GM12878 (cell line): Measurements from ENCODE around the gene UQCC2. TPM values are rescaled to one million over a fixed set of nuclear protein-coding genes. Genes with fewer than 3 reads are reported as not detected.
A peak's percentile ranks its signal among the peaks of the same experiment; 100 is the strongest.

Experiments
- ATAC-seq: fragments of 200-7000 bp; cut with Tn5 transposase; 3 replicates; pipeline ENCODE4 v1.9.1; 2020; ENCODE audit warnings: mild to moderate bottlenecking, moderate library complexity
- BruUV-seq: library from RNA; stranded (reverse); fragments of 400-500 nt; replicated peaks from 2 replicates; lab custom pipeline; 2021; lab: Mats Ljungman, UMichigan
- CTCF ChIA-PET: fragments of 300-600 bp; sonication (Branson Sonifier 250); formaldehyde crosslinking; extraction: SDS; loops from one replicate; lab custom pipeline; 2021; ENCODE audit warnings: inconsistent platforms; lab: Yijun Ruan, JAX
- POLR2A ChIA-PET: fragments of 350-600 bp; formaldehyde crosslinking; extraction: SDS; loops from one replicate; lab custom pipeline; 2021; ENCODE audit warnings: inconsistent platforms; lab: Charles Lee
- RAD21 ChIA-PET: fragments of 300-600 bp; sonication (Branson Sonifier 250); formaldehyde crosslinking; loops from one replicate; lab custom pipeline; 2023; ENCODE audit warnings: antibody characterized with exemption; ENCODE audit not compliant: unreplicated experiment; lab: Charles Lee
- SMC1A ChIA-PET: fragments of 300-600 bp; sonication (Branson Sonifier 250); formaldehyde crosslinking; loops from one replicate; lab custom pipeline; 2023; ENCODE audit not compliant: unreplicated experiment, uncharacterized antibody; lab: Charles Lee
- DNase-seq: peaks from one replicate; pipeline ENCODE4 v3.0.0-alpha.2; 2011; ENCODE audit warnings: low read depth, low spot score
- FAIRE-seq: peaks from 3 replicates; lab custom pipeline; 2011; peaks lifted over from hg19 to GRCh38; lab: Jason Lieb, UNC
- H2AFZ ChIP-seq: 2 replicates; pipeline ENCODE4 v1.6.0; 2011; ENCODE audit warnings: low read depth, low read length, control low read depth; ENCODE audit not compliant: control insufficient read depth
- H3K27ac ChIP-seq: 2 replicates; pipeline ENCODE4 v1.5.1; 2011; ENCODE audit warnings: control low read depth; ENCODE audit not compliant: control insufficient read depth, insufficient read depth
- H3K27me3 ChIP-seq, 2 experiments: replicated peaks in 1 of 2; 2 replicates each; pipeline versions ENCODE4 v1.6.0 to v1.6.1; 2011; ENCODE audit warnings: low read length in 1 of 2; ENCODE audit not compliant: control insufficient read depth in 2 of 2, insufficient read depth in 2 of 2
- H3K36me3 ChIP-seq, 2 experiments: 2 replicates each; pipeline ENCODE4 v1.5.1; 2011; ENCODE audit warnings: low read length in 1 of 2; ENCODE audit not compliant: control insufficient read depth in 2 of 2, insufficient read depth in 2 of 2
- H3K4me1 ChIP-seq: 2 replicates; pipeline ENCODE4 v1.6.1; 2011; ENCODE audit warnings: mild to moderate bottlenecking, low read length, moderate library complexity, mixed read lengths; ENCODE audit not compliant: control insufficient read depth, insufficient read depth
- H3K4me2 ChIP-seq: 2 replicates; pipeline ENCODE4 v1.6.0; 2011; ENCODE audit warnings: control low read depth; ENCODE audit not compliant: control insufficient read depth, insufficient read depth
- H3K4me3 ChIP-seq: fragments of 200-600 bp; sonication (generic); 2 replicates; pipeline ENCODE4 v1.5.1; 2016
- H3K79me2 ChIP-seq: 2 replicates; pipeline ENCODE4 v1.6.0; 2011; ENCODE audit warnings: low read length; ENCODE audit not compliant: control insufficient read depth, insufficient read depth
- H3K9ac ChIP-seq: 2 replicates; pipeline ENCODE4 v1.8.0; 2011; ENCODE audit warnings: low read length, control low read depth, mixed read lengths; ENCODE audit not compliant: control insufficient read depth, insufficient read depth
- H3K9me3 ChIP-seq: replicated peaks from 3 replicates; pipeline ENCODE4 v1.5.1; 2011; ENCODE audit warnings: mild to moderate bottlenecking, low read length; ENCODE audit not compliant: control insufficient read depth, insufficient read depth
- H4K20me1 ChIP-seq: 2 replicates; pipeline ENCODE4 v1.6.0; 2011; ENCODE audit not compliant: control insufficient read depth, insufficient read depth
- ASH2L ChIP-seq: fragments of 300-600, 200-600 bp; sonication (generic); IDR thresholded peaks from 2 replicates; pipeline ENCODE4 v1.6.1; 2017; ENCODE audit warnings: low read depth, mild to moderate bottlenecking, borderline replicate concordance
- BMI1 ChIP-seq: fragments of 450-650 bp; IDR thresholded peaks from 2 replicates; pipeline ENCODE4 v1.6.1; 2016; ENCODE audit warnings: mild to moderate bottlenecking, moderate library complexity, borderline replicate concordance
- CREM ChIP-seq: IDR thresholded peaks from 2 replicates; pipeline ENCODE4 v1.6.1; 2014; ENCODE audit warnings: antibody characterized with exemption, low read depth
- E2F4 ChIP-seq: IDR thresholded peaks from 2 replicates; pipeline ENCODE4 v1.6.1; 2012; ENCODE audit warnings: low read depth, low read length, improper control_type of control experiment
- EP300 ChIP-seq, 2 experiments: fragments of 150-350 bp in 1 of 2; IDR thresholded peaks; 2 replicates each; pipeline ENCODE4 v1.6.1; 2011 to 2012; ENCODE audit warnings: low read depth in 2 of 2, low read length in 2 of 2, borderline replicate concordance in 1 of 2, improper control_type of control experiment in 1 of 2, inconsistent platforms in 1 of 2; ENCODE audit not compliant: control insufficient read depth in 1 of 2
- ETV6 ChIP-seq, 2 experiments: fragments of 450-650 bp in 1 of 2; IDR thresholded peaks in 1 of 2; conservative IDR thresholded peaks in 1 of 2; 2 replicates each; pipeline ENCODE4 v1.6.1; 2014; ENCODE audit warnings: antibody characterized with exemption in 1 of 2, borderline replicate concordance in 1 of 2, low read depth in 1 of 2, mild to moderate bottlenecking in 1 of 2, moderate library complexity in 1 of 2
- GABPA ChIP-seq: IDR thresholded peaks from 2 replicates; pipeline ENCODE4 v1.6.1; 2014; ENCODE audit warnings: antibody characterized with exemption, low read depth, mild to moderate bottlenecking, inconsistent platforms
- HDAC2 ChIP-seq: fragments of 200-600 bp; sonication (generic); IDR thresholded peaks from 2 replicates; pipeline ENCODE4 v1.6.1; 2017
- PAX5 ChIP-seq: IDR thresholded peaks from 2 replicates; pipeline ENCODE4 v1.6.1; 2011; ENCODE audit warnings: low read depth, low read length, borderline replicate concordance
- PAX8 ChIP-seq: fragments of 450-650 bp; IDR thresholded peaks from 2 replicates; pipeline ENCODE4 v1.6.1; 2017; ENCODE audit warnings: mild to moderate bottlenecking, moderate library complexity
- RAD51 ChIP-seq: fragments of 450-650 bp; IDR thresholded peaks from 2 replicates; pipeline ENCODE4 v1.6.1; 2016; ENCODE audit warnings: moderate library complexity, mild to moderate bottlenecking, inconsistent platforms
- RFX5 ChIP-seq: IDR thresholded peaks from 2 replicates; pipeline ENCODE4 v1.6.1; 2011; ENCODE audit warnings: low read depth, low read length, improper control_type of control experiment
- RUNX3 ChIP-seq: IDR thresholded peaks from 2 replicates; pipeline ENCODE4 v1.6.1; 2012; ENCODE audit warnings: low read length, inconsistent platforms
- SUPT20H ChIP-seq: IDR thresholded peaks from 2 replicates; pipeline ENCODE4 v1.6.1; 2011; ENCODE audit warnings: low read depth, mild to moderate bottlenecking, low read length, moderate library complexity, borderline replicate concordance; ENCODE audit not compliant: control insufficient read depth
- TCF12 ChIP-seq: IDR thresholded peaks from 2 replicates; pipeline ENCODE4 v1.6.1; 2011; ENCODE audit warnings: low read depth, mild to moderate bottlenecking, low read length
- YY1 ChIP-seq: IDR thresholded peaks from 2 replicates; pipeline ENCODE4 v1.6.1; 2011; ENCODE audit warnings: low read depth, mild to moderate bottlenecking, low read length
- ZBTB4 ChIP-seq: fragments of 450-650 bp; formaldehyde crosslinking; IDR thresholded peaks from 2 replicates; pipeline ENCODE4 v1.4.0; 2022; ENCODE audit warnings: mild to moderate bottlenecking, moderate library complexity
- ZNF622 ChIP-seq: fragments of 450-650 bp; IDR thresholded peaks from 2 replicates; pipeline ENCODE4 v1.6.1; 2017; ENCODE audit warnings: mild to moderate bottlenecking, inconsistent platforms
- WGBS: methylation state at CpG from one replicate; pipeline ENCODE4 v1.1.6; 2016; ENCODE audit warnings: low lambda C conversion rate; ENCODE audit not compliant: insufficient replicate concordance, insufficient coverage; ENCODE audit errors: missing lambda C conversion rate; 5-methylcytosine and 5-hydroxymethylcytosine counted together
- in situ Hi-C: fragments of 300-500 bp; cut with MboI; formaldehyde crosslinking; loops from 9 replicates; pipeline ENCODE4 v1.14.3; 2018; ENCODE audit warnings: mixed read lengths
- intact Hi-C: fragments of 100-400 bp; cut with micrococcal nuclease; formaldehyde crosslinking; loops from one replicate; pipeline ENCODE4 v1.14.2; 2022; ENCODE audit not compliant: unreplicated experiment
- polyA plus RNA-seq, 11 experiments: library from polyadenylated mRNA; depleted of rRNA in 4 of 11; unstranded in 6 of 11; stranded (reverse) in 5 of 11; fragments of >200 nt; fragmentation: Nextera tagmentation in 4 of 11; fragmentation: Illumina TruSeq in 1 of 11; extraction: Ambion mirVana in 4 of 11; extraction: Trizol in 1 of 11; gene quantifications; 1 replicate in 1 of 11; 2 replicates in 10 of 11; pipeline versions ENCODE4 v1.2.1 to v1.2.3, GENCODE V29; 2011 to 2016; ENCODE audit warnings: inconsistent platforms in 2 of 11, missing spikeins in 2 of 11, low read depth in 1 of 11
- total RNA-seq, 4 experiments: library from RNA; depleted of rRNA in 3 of 4; stranded (reverse); fragments of >200 nt in 3 of 4; fragmentation: Illumina TruSeq in 1 of 4; extraction: Trizol in 1 of 4; gene quantifications; 2 replicates each; pipeline versions ENCODE4 v1.2.1 to v1.2.3, GENCODE V29; 2013 to 2021

UQCC2 gene
- total and polyA plus RNA-seq, 10 of the 15 experiments (the other 5 are each of a cell fraction or from before 2014, with no cell fraction given) = 40.6 to 478 (median 71.2) TPM

- TF ChIP-seq ETV6 (conservative IDR thresholded peaks at IDR 0.05 in 1 of 2, IDR thresholded peaks at IDR 0.05 in 1 of 2; ENCODE audit: borderline replicate concordance in 1 of 2, low read depth in 1 of 2) = no peak
- no peak for TF ChIP-seq ASH2L
- TF ChIP-seq HDAC2 = no peak
- TF ChIP-seq PAX8 = no peak
- TF ChIP-seq E2F4 = no peak
- no peak for TF ChIP-seq TCF12
- no peak for TF ChIP-seq PAX5
- TF ChIP-seq YY1 = no peak
These were observed 1.8 kb downstream of the UQCC2 start (continued) for GRCh38 chr6:33709605-33710295.

GRCh38 chr6:33708516-33709204 is 2.8 kb downstream of the UQCC2 start:
- H3K36me3 ChIP-seq = no peaks in the 10 kb centered on the region; a peak in 1 of 4 replicates
- in situ Hi-C loops = no loop called here
- POLR2A ChIA-PET = interaction anchor here (1.3 kb wide), 1 partner anchor 123 kb away, joined by 3 read pairs; no protein-coding TSS in a partner anchor
- TF ChIP-seq BMI1 = no peak
- TF ChIP-seq RUNX3 = no peak
- TF ChIP-seq RFX5 = no peak
- TF ChIP-seq SUPT20H = no peak
- TF ChIP-seq GABPA = no peak
- no peak for TF ChIP-seq ZNF622
- TF ChIP-seq ZBTB4 (CRISPR knock-in tag) = no peak
- TF ChIP-seq CREM = no peak
- no peak for TF ChIP-seq EP300 (IDR thresholded peaks at IDR 0.05; ENCODE audit: borderline replicate concordance in 1 of 2, control insufficient read depth in 1 of 2, low read depth in 2 of 2, low read length in 2 of 2)
- no peak for TF ChIP-seq RAD51
- TF ChIP-seq, all 136 proteins: peak for 0
- RAD21 ChIA-PET = interaction anchor here (0.6 kb wide), 1 partner anchor 118 kb away, joined by 3 read pairs; no protein-coding TSS in a partner anchor
- Histone ChIP-seq H3K79me2 (peaks cover 10% of the 10 kb centered on the region), H3K27ac (no peak overlapping the region), H3K27me3 (no peaks in the 10 kb centered on the region), H3K4me1 (peaks cover 28% of the 10 kb centered on the region), H3K9me3 (no peaks in the 10 kb centered on the region), H4K20me1 (no peaks in the 10 kb centered on the region; the same call in 1 of the 2 replicates), H3K4me2 (peak overlapping the region; percentile 94), H3K4me3 (no peak overlapping the region), H2AFZ (no peak overlapping the region), H3K9ac (no peak overlapping the region)
- intact Hi-C loops = no loop called here
- CTCF ChIA-PET = interaction anchor here (0.8 to 1.9 kb wide), 8 partner anchors 8 to 318 kb away, joined by 3 to 13 read pairs (median 3); no protein-coding TSS in a partner anchor
- 91% methylated on average over 10 of the region's 10 CpGs for WGBS
- ATAC-seq (no peak), FAIRE-seq (no peak), DNase-seq (no peak)
- BruUV-seq = no TSS peak
- SMC1A ChIA-PET = interaction anchor here (1.2 to 4.7 kb wide), 4 partner anchors 7 to 121 kb away, joined by 4 to 27 read pairs (median 5); no protein-coding TSS in a partner anchor
